ENCODE data around the gene DOCK1. TPM values are rescaled to one million over a fixed set of nuclear protein-coding genes. Genes with fewer than 3 reads are reported as not detected.

The DOCK1 gene
- polyA plus RNA-seq, 6 donors from 2014 or later: not detected

- H3K4me1 Mint-ChIP-seq: no peaks in the 10 kb centered on the region
- no peak overlapping the region for H3K4me3 Mint-ChIP-seq
- H3K27me3 Mint-ChIP-seq: peaks cover 0 to 4% (median 0%) of the 10 kb centered on the region in 3 donors
- peak overlapping the region in 1 of 6 donors; percentile 30 for H3K27ac Mint-ChIP-seq
- no peak for DNase-seq
- H3K36me3 Mint-ChIP-seq: no peaks in the 10 kb centered on the region
- H3K9me3 Mint-ChIP-seq: no peaks in the 10 kb centered on the region
- no peak for ATAC-seq (ENCODE audit: low read depth in 2 of 2)
Observed at GRCh38 chr10:127176649-127177048, 271.4 kb downstream of the DOCK1 start.

DNA sequence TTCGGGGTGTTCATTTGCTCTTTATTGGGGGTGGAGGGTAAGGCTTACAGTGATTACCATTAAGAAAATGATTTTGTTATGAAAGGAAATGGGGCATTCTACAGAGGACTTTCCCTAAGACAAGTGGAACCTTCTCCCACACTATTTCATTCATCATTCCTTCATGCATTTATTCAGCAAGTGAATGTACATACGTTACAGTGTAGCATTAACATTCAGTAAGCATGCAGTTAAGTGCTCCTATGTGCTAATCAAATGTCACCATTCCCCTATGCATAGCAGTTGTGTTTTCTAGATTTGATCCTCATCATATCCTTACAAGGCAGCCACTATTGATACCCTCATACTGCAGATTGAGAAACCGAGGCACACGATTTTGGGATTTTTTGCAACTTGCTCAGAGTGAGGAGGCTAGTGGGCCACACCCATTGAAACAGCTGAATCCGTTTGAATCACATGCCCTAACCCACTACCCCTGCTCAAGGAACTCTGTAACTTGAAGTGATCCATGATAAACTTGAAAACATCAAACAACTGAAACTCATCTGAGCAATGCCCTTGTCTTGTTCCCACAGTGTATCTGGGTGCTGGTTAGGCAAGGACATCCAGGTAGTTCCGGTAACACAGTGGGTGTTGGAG is 274.5 kb downstream of the DOCK1 start:
- Mint-ChIP-seq H3K4me1 (no peaks in the 10 kb centered on the region), H3K27ac (no peak overlapping the region), H3K9me3 (peaks cover 0 to 6% (median 0%) of the 10 kb centered on the region in 7 donors), H3K4me3 (no peak overlapping the region), H3K36me3 (no peaks in the 10 kb centered on the region), H3K27me3 (peaks cover 0 to 4% (median 0%) of the 10 kb centered on the region in 3 donors)
- ATAC-seq (ENCODE audit: low read depth in 2 of 2): no peak
- no peak for DNase-seq

- no peak overlapping the region for H3K27ac Mint-ChIP-seq
- H3K4me3 Mint-ChIP-seq: no peak overlapping the region
- peaks cover 0 to 4% (median 0%) of the 10 kb centered on the region in 3 donors for H3K27me3 Mint-ChIP-seq
- no peaks in the 10 kb centered on the region for H3K36me3 Mint-ChIP-seq
- ATAC-seq (ENCODE audit: low read depth in 2 of 2) (no peak), DNase-seq (no peak)
- no peaks in the 10 kb centered on the region for H3K4me1 Mint-ChIP-seq
- H3K9me3 Mint-ChIP-seq: peaks cover 0 to 6% (median 0%) of the 10 kb centered on the region in 7 donors
Observed at GRCh38 chr10:127182161-127182560, 276.9 kb downstream of the DOCK1 start.

DNA sequence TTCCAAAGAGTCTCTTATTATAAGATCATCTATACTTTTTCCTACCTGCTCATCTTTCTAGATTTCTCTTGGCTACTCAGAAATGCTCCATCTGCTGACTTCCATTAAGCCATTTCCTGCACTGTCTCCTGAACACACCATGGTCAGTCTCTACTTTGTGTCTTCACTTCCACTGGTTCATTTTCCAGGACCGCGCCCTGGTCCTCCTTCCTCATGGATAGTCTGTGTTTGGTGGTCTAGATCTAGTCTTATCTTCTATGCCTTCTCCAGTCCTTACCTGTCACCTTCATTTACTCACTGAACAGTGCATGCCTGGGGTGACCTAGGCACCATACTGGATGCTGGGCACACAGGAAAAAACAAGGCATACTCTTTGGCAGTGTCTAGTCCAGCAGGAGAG is 279.4 kb downstream of the DOCK1 start:
- no peak for ATAC-seq (ENCODE audit: low read depth in 2 of 2)
- no peak for DNase-seq
- peaks cover 0 to 6% (median 0%) of the 10 kb centered on the region in 7 donors for H3K9me3 Mint-ChIP-seq
- peaks cover 0 to 3% (median under 1%) of the 10 kb centered on the region in 3 donors for H3K27me3 Mint-ChIP-seq
- no peaks in the 10 kb centered on the region for H3K4me1 Mint-ChIP-seq
- H3K4me3 Mint-ChIP-seq: no peak overlapping the region
- H3K36me3 Mint-ChIP-seq: no peaks in the 10 kb centered on the region
- H3K27ac Mint-ChIP-seq: no peak overlapping the region

- H3K36me3 Mint-ChIP-seq: no peaks in the 10 kb centered on the region
- H3K27me3 Mint-ChIP-seq: peaks cover 0 to 9% (median 3%) of the 10 kb centered on the region in 3 donors
- no peak overlapping the region for H3K4me3 Mint-ChIP-seq
- DNase-seq: no peak
- no peak for ATAC-seq (ENCODE audit: low read depth in 2 of 2)
- no peaks in the 10 kb centered on the region for H3K4me1 Mint-ChIP-seq
- H3K9me3 Mint-ChIP-seq: peaks cover 0 to 6% (median 0%) of the 10 kb centered on the region in 7 donors
- no peak overlapping the region for H3K27ac Mint-ChIP-seq
Observed at GRCh38 chr10:127186813-127187212, 281.6 kb downstream of the DOCK1 start.

DNA sequence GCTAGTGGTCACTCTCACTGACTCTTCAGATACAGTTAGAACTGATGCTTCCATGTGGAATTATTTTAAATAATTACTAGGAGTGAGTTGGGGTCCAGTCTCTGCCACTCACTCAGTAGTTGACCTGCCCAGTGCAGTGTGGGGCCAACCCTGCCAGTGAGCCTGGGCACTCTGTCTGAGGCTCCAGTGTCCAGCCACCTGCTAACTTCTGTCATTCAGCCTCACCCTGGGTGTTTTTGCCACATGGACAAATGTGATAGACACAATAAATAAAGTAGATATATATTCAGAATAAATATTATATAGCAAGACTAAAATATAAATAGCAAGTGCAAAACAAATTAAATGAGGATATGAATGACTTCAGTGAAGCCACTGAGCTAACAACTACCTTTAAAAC is 284.0 kb downstream of the DOCK1 start:
- Mint-ChIP-seq H3K4me1 (no peaks in the 10 kb centered on the region), H3K27ac (no peak overlapping the region), H3K4me3 (no peak overlapping the region), H3K27me3 (peaks cover 8 to 18% (median 16%) of the 10 kb centered on the region in 3 donors), H3K9me3 (peaks cover 0 to 5% (median 0%) of the 10 kb centered on the region in 7 donors), H3K36me3 (no peaks in the 10 kb centered on the region)
- no peak for ATAC-seq (ENCODE audit: low read depth in 2 of 2)
- DNase-seq: no peak

DNA sequence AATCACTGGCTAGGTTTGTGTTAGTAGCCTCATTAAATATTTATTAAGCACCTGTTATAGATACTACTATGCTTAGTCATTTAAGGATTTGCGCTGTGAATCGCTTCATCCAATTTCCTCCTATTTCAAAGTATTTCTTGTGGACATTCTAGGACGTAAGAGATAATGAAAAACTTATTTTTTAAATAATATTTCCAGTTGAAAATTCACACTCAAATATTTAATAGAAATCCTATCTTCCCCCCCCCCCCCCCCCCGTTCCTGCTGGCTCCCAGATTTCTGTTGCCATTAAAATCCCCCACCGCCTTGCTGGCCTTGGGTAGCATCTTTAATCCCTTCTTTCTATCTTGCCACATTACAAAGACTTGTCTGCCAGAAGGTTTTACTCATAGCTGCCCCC is 285.2 kb downstream of the DOCK1 start:
- Mint-ChIP-seq H3K9me3 (peaks cover 0 to 2% (median 0%) of the 10 kb centered on the region in 7 donors), H3K36me3 (no peaks in the 10 kb centered on the region), H3K27ac (peak overlapping the region in 1 of 6 donors; percentile 32), H3K4me3 (no peak overlapping the region), H3K27me3 (peaks cover 18 to 27% (median 19%) of the 10 kb centered on the region in 3 donors), H3K4me1 (peaks cover 0 to 2% (median 0%) of the 10 kb centered on the region in 3 donors)
- ATAC-seq (ENCODE audit: low read depth in 2 of 2) (no peak), DNase-seq (no peak)

DNA sequence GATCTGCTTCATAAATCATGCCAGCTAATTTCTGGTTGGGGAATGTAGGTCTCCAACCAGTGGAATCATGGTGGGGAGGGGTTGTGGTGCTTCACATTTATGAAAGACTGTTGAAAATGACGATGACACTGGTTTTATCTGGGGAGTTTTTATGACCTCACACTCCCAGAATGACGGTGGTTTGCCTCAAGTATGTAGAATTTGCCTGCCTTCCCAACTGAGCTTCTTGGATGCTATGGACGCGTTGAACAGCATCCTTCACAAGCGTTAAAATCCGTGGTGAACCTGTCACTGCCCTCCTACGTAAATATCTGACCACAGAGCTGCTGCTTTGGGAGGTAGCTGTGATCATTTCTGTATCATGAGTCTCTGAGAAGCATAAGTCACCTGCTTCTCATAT is 287.9 kb downstream of the DOCK1 start:
- DNase-seq: no peak
- Mint-ChIP-seq H3K4me3 (no peak overlapping the region), H3K9me3 (no peaks in the 10 kb centered on the region), H3K27ac (no peak overlapping the region), H3K4me1 (peaks cover 0 to 9% (median 0%) of the 10 kb centered on the region in 3 donors), H3K27me3 (peaks cover 21 to 42% (median 33%) of the 10 kb centered on the region in 3 donors), H3K36me3 (no peaks in the 10 kb centered on the region)
- no peak for ATAC-seq (ENCODE audit: low read depth in 2 of 2)

DNA sequence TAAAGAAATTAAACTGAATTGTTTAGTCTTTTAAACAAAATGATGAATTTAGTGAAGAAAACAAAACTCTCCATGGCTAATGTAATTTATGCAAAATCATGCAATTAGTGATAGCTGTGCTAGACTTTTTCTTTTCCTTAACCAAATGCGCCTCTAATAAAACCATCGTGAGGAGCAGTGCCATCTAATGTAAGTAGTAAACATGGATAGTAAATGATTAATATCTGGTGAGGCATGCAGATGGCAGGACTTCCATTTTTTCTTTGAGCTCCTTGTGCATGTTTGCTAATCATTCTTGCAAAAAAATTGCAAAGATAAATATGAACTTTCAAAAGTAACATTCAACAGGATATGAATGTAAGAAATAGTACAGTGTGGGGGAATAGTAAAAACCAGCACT is 288.9 kb downstream of the DOCK1 start:
- H3K36me3 Mint-ChIP-seq: no peaks in the 10 kb centered on the region
- H3K27me3 Mint-ChIP-seq: peaks cover 26 to 47% (median 35%) of the 10 kb centered on the region in 3 donors

GRCh38 chr10:127194599-127194998 is 289.4 kb downstream of the DOCK1 start:
- no peak for ATAC-seq (ENCODE audit: low read depth in 2 of 2)
- Mint-ChIP-seq H3K36me3 (no peaks in the 10 kb centered on the region), H3K4me3 (no peak overlapping the region), H3K27me3 (peaks cover 26 to 47% (median 35%) of the 10 kb centered on the region in 3 donors), H3K9me3 (no peaks in the 10 kb centered on the region), H3K4me1 (peaks cover 0 to 9% (median 0%) of the 10 kb centered on the region in 3 donors), H3K27ac (no peak overlapping the region)
- DNase-seq: no peak

More for the DNA sequence above, 288.9 kb downstream of the DOCK1 start:
- Mint-ChIP-seq H3K4me3 (no peak overlapping the region), H3K27ac (no peak overlapping the region), H3K4me1 (peaks cover 0 to 9% (median 0%) of the 10 kb centered on the region in 3 donors), H3K9me3 (no peaks in the 10 kb centered on the region)
- DNase-seq: no peak
- ATAC-seq (ENCODE audit: low read depth in 2 of 2): no peak

DNA sequence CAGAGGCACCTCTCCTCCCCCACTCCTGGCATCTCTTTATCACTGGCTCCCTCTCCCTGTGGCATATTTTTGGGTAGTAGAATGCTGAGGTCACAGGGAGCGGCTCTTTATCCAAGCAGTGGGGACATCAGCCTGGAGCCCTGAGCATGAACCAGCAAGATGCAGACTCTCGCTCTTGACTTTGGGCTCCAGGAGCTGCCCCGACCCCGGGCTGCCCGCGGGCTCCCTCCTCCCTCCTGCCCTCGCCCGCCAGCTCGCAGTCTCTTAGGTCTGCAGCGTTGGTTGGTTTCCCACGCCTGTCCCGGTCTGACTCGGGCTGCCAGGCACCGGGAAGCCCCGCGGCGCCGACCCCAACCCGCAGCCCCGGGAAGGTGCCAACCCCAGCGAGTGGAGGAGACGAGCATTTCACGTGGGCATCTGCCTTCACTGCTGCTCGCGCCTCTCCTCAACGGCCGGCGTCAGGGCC is 289.8 kb downstream of the DOCK1 start:
- Mint-ChIP-seq H3K27me3 (peaks cover 26 to 51% (median 35%) of the 10 kb centered on the region in 3 donors), H3K4me1 (peaks cover 0 to 9% (median 0%) of the 10 kb centered on the region in 3 donors), H3K4me3 (no peak overlapping the region), H3K9me3 (no peaks in the 10 kb centered on the region), H3K36me3 (no peaks in the 10 kb centered on the region), H3K27ac (no peak overlapping the region)
- no peak for ATAC-seq (ENCODE audit: low read depth in 2 of 2)
- no peak for DNase-seq

DNA sequence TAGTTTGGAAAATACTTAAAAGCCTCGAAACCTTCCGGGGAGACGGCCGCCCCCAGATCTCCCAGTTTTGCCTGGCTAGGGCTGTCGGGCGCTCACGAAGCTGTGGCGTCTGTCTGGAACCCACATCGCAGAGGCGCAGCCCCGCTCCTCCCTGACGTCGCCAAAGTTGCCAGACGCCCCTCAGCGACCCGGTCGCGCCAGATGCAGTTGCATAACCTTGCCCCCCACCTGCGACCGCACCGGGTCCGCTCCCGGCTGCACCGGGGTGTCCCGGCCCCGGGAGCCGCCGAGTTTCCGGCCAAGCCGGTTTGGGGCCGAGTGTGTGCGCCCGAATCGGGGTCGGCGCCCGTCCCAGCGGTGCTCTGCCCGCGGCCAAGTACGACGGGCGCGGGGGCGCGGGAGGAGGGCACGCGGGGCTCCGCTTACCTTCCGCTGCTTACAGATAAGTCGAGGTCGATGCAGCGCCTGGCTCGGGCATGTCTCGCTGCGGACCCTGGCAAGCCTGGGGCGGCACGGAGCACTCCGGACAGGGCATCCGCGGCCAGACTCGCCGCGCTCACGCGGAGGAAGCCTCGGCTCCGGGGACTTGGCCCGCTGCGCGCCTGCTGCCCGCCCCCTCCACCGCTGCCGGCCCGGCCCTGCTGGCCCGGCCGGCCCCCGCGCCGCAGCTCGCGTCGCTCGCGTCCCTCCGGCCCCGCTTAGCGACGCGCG is 290.5 kb downstream of the DOCK1 start:
- Mint-ChIP-seq H3K27ac (no peak overlapping the region), H3K4me1 (peaks cover 0 to 9% (median 0%) of the 10 kb centered on the region in 3 donors), H3K27me3 (peaks cover 26 to 49% (median 35%) of the 10 kb centered on the region in 3 donors), H3K4me3 (no peak overlapping the region), H3K36me3 (no peaks in the 10 kb centered on the region), H3K9me3 (no peaks in the 10 kb centered on the region)
- DNase-seq: no peak
- ATAC-seq (ENCODE audit: low read depth in 2 of 2): no peak

DNA sequence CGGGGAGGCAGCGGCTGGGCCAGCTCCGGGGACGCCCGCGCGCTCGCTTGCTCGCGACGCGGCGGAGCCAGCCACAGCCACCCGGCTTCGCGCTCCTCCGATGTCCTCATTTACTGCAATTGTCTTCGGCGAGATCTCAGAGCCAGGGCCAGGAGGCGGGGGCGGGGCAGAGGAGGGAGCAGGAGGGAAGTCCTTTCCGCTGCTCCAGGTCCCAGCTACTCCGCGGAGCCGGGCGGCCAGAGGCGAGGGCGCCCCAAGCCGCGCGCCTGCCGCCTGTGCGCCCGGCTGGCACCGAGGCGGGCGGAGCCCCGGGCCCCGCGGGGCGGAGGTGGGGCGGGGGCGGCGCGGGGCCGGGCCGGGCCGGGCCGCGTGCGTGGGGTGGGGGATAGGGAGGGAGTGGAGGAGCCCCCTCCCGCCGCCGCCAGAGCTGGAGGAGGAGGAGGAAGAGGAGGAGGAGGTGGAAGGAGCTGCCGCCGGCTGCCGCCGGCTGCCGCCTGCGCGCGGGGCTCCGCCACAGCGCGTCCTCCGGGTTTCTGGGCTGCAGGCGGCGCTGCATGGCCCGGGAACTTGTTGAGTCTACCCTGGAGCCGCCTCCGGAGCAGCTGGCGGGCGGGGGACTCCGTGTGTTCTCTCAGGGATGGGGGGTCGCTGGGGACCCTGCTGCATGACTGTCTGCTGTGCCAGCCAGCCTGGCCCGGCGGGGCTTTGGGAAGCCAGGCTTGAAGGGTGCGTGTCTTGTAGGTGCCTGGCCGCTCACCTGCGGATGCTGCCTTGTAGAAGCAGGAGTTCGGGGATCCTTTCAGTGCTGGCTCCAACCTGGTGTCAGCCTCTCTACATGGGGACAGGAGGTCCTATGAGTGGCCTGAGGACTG is 291.3 kb downstream of the DOCK1 start, which contains the start of gene INSYN2A:
TSS of gene INSYN2A (minus strand) at position 310 of the 872 bp plus-strand sequence. CDS start 20,196 bp downstream, outside the sequence.
- Mint-ChIP-seq H3K9me3 (no peaks in the 10 kb centered on the region), H3K4me3 (peak within 1 kb of the TSS in 1 of 8 donors; percentile 37), H3K36me3 (no peaks in the 10 kb centered on the region), H3K27ac (no peak within 1 kb of the TSS), H3K27me3 (peaks cover 26 to 42% (median 35%) of the 10 kb centered on the region in 3 donors), H3K4me1 (peaks cover 0 to 9% (median 0%) of the 10 kb centered on the region in 3 donors)
- DNase-seq (no peak), ATAC-seq (ENCODE audit: low read depth in 2 of 2) (no peak)

All from naive B cell (primary cell).